ENCODE measurements around the gene FGFRL1. TPM values are rescaled to one million over a fixed set of nuclear protein-coding genes. Genes with fewer than 3 reads are reported as not detected.

The FGFRL1 gene
- total RNA-seq, 1 donor: 43.1 TPM

- DNase-seq (ENCODE audit: low read depth in 2 of 3, low spot score in 2 of 3): no peak
Observed at GRCh38 chr4:1021386-1022050, 10.1 kb downstream of the FGFRL1 start.

- no peak for DNase-seq (ENCODE audit: low read depth in 2 of 3, low spot score in 2 of 3)
Observed at GRCh38 chr4:1022051-1022738, 10.8 kb downstream of the FGFRL1 start.

GRCh38 chr4:1022739-1023066 lies 11.3 kb downstream of the FGFRL1 start:
- DNase-seq (ENCODE audit: low read depth in 2 of 3, low spot score in 2 of 3): no peak

GRCh38 chr4:1023075-1023640 lies 11.7 kb downstream of the FGFRL1 start:
- no peak for DNase-seq (ENCODE audit: low read depth in 2 of 3, low spot score in 2 of 3)

- no peak for DNase-seq (ENCODE audit: low read depth in 2 of 3, low spot score in 2 of 3)
Observed at GRCh38 chr4:1023895-1024740, 12.7 kb downstream of the FGFRL1 start.

- DNase-seq (ENCODE audit: low read depth in 2 of 3, low spot score in 2 of 3): no peak
Observed at GRCh38 chr4:1024882-1025545, 13.6 kb downstream of the FGFRL1 start.

GRCh38 chr4:1026115-1026514 lies 14.7 kb downstream of the FGFRL1 start:
- DNase-seq (ENCODE audit: low read depth in 2 of 3, low spot score in 2 of 3): no peak

- no peak for DNase-seq (ENCODE audit: low read depth in 2 of 3, low spot score in 2 of 3)
Observed at GRCh38 chr4:1027219-1027914, 15.9 kb downstream of the FGFRL1 start.

- DNase-seq (ENCODE audit: low read depth in 2 of 3, low spot score in 2 of 3): no peak
Observed at GRCh38 chr4:1027915-1028238, 16.5 kb downstream of the FGFRL1 start.

GRCh38 chr4:1028574-1029220 lies 17.3 kb downstream of the FGFRL1 start:
- DNase-seq (ENCODE audit: low read depth in 2 of 3, low spot score in 2 of 3): no peak

GRCh38 chr4:1029529-1029928 lies 18.1 kb downstream of the FGFRL1 start:
- DNase-seq (ENCODE audit: low read depth in 2 of 3, low spot score in 2 of 3): no peak

- no peak for DNase-seq (ENCODE audit: low read depth in 2 of 3, low spot score in 2 of 3)
Observed at GRCh38 chr4:1030031-1030430, 18.6 kb downstream of the FGFRL1 start.

- no peak for DNase-seq (ENCODE audit: low read depth in 2 of 3, low spot score in 2 of 3)
Observed at GRCh38 chr4:1030559-1030958, 19.1 kb downstream of the FGFRL1 start.

- DNase-seq (ENCODE audit: low read depth in 2 of 3, low spot score in 2 of 3): no peak
Observed at GRCh38 chr4:1031346-1031745, 19.9 kb downstream of the FGFRL1 start.

- no peak for DNase-seq (ENCODE audit: low read depth in 2 of 3, low spot score in 2 of 3)
Observed at GRCh38 chr4:1031956-1032795, 20.8 kb downstream of the FGFRL1 start.

GRCh38 chr4:1032861-1033260 lies 21.4 kb downstream of the FGFRL1 start:
- DNase-seq (ENCODE audit: low read depth in 2 of 3, low spot score in 2 of 3): no peak

- DNase-seq (ENCODE audit: low read depth in 2 of 3, low spot score in 2 of 3): no peak
Observed at GRCh38 chr4:1033840-1034551, 22.6 kb downstream of the FGFRL1 start.

- DNase-seq (ENCODE audit: low read depth in 2 of 3, low spot score in 2 of 3): no peak
Observed at GRCh38 chr4:1035510-1035909, 24.1 kb downstream of the FGFRL1 start.
